Activated CD8-positive, alpha-beta memory T cell treated with anti-CD3 and anti-CD28 coated beads for 48 hours (primary cell): ENCODE results near the gene SPTBN1.
"Not testable (repeated sequence)": the region's sequence is repeated elsewhere in the genome, so short reads cannot be mapped to it uniquely, and the experiment has no call there.

Experiments
- DNase-seq, 3 experiments: peaks; one replicate each; pipeline ENCODE4 v3.0.0-alpha.2; 2020; ENCODE audit warnings: low read depth in 2 of 3, low spot score in 2 of 3

The SPTBN1 gene

DNA sequence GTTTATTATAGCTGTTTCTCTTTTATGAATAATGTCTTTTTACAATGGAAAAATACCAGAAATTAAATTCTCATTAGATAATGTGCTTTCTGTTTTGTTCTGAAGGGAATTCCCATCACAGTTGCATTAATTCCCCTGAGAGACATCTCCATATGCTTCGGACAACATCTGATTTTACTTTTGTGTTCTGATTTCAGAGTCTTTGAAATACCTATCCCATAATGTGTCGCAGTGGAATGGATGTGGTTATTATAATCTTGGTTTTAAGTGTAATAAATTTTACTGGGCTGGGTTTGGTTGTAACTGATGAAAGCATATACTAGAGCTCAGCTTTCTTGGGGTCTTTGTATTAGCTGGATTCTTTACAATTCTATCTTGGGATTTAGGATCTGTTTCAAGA, 12.5 kb downstream of the SPTBN1 start:
- DNase-seq: no peak

DNA sequence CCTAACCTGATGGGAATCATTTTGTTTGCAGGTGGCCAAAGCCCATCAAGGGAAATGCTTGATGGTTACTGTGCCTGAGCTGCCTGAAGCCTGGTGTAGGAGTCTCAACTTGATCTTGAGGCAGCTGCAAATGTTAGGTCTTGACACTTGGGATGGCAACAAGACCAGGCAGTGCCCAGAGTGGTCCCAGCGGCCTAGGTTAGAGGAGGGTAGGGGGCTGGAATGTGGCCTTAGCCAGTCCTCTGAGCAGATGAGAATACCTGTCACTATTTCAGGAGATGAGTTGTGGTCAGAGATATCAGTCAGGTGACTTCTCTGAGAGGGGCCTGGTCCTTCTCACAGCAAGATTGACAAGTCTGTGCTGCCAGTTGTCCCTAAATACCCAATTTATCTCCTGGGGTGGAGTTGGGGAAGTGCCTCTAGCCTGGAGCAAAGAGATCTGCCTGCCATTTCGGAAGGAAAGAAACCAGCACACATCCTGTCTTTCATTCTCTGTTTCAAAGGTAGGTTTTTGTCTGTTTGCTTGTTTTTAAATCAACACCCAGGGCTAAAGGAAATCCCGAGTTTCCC, 13.4 kb downstream of the SPTBN1 start:
- no peak for DNase-seq

DNA sequence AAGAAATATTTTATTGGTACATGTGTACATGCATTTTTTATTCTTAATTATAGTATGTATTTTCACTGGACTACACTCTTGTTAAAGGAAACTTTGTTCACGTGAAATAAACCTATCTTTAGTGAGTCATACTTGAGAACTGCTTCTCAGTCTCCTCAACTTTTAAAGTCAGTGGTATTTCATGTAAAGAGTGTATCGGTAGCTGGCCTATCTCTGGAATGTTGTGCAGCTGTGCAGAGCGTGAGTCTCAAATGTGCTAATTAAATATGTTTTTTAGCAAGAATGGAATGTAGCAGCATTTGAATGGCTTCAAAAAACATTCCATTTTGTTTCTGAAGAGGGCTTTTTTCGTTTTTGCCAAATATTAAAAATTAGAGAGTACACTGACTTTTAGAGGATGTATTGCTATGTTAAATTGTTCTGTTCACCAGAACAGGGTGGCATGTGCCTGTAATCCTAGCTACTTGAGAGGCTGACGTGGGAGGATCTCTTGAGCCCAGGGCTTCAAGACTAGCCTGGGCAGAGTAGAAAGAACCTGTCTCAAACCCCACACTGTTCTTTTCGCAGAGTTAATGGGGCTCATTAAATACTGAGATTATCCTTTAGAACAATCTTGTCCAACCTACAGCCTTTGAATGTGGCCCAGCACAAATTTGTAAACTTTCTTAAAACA, 14.3 kb downstream of the SPTBN1 start:
- no peak for DNase-seq

DNA sequence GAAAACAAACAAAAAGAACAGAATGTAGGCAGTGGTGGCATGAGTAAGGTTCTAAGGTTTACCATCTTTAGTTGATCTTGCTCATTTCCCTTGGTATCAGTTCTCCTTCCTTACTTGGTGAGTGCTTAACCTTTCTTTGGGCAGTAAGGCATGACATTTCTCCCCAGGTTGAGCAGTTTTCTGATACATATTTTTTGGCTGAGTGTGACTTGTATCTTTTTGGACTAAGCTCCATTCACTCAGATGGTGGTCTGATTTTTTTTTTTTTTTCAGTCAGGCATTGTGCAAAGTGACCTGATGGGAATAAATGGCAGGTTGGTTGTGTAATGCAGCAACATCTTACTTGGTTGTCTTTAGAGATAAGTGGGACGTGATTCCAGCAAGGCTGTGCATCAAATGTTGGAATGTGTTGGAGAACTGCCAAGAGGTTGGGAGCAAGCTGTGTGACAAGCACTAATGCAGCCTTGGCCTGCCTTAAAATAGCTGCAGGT, 15.1 kb downstream of the SPTBN1 start:
- no peak for DNase-seq

DNA sequence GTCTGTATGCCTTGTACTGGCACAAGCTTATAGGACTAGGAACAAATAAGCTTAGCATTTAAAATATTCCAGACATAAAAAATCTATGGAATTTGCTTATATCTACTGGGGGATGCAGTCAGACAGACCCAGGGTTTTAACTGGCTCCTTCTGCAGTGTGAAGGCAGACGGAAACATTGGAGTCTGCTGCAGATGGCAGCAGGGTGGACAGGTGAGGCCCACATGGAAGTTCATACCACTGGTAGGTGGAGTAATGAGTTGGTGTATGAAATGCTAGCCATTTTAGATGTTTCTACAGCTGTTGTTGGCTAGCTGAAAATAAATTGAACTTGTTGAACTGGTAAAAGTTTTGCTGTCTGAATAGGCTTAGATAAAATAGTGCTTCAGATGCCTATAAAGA, 17.7 kb downstream of the SPTBN1 start:
- no peak for DNase-seq

DNA sequence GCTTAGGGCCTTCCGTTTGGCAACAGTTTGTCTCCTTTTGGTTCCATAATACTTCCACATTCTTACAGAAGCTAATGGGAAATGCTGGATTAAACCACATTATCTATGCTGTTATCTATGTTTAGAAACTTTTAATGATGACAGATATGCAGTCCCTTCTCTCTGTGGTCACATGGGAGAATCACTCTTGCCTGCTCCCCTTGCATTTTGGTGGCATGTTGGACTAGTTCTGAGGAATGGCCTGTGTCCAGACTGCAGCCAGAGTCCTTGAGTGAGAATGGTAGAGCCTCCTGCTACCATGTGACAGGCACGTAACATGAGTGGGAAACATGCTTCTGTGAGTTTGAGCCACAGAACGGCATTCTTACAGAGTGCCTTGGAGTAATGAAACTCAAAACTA, 19.2 kb downstream of the SPTBN1 start:
- DNase-seq: no peak

DNA sequence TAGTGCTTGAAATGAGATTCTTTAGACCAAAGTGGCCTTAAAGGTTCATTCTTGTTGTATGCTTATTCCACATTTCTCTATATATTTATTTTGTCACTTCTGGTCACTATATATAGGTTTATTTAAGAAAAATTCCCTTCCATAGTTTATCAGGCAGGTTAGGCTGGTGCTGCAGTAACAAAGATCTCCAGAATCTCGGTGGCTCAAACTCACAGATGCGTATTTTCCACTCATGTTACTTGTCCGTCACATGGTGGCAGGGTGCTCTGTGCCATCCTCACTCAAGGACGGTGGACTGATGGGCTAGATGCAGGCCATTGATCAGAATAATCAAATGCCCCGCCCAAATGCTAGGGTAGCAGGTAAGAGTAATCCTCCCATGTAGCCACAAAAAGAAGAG, 19.8 kb downstream of the SPTBN1 start:
- no peak for DNase-seq

DNA sequence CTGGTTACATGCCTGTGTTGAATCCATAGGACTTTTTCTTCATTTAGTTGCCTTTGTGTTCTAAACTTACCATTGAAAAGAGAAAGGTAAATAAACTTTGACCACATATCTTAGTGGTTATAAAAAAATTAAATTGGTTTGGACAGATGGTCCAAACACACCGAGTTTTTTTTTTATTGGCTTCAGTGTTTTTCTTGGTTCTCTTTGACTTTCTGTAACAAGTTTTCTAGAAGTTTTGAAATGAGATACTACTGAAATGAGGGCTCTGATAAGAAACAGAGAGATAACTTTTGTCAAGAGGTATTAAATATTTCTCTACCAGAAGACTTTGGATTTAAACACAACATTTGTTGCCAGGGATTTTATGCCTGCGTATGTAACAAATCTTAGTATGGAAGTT, 20.7 kb downstream of the SPTBN1 start:
- DNase-seq: no peak

DNA sequence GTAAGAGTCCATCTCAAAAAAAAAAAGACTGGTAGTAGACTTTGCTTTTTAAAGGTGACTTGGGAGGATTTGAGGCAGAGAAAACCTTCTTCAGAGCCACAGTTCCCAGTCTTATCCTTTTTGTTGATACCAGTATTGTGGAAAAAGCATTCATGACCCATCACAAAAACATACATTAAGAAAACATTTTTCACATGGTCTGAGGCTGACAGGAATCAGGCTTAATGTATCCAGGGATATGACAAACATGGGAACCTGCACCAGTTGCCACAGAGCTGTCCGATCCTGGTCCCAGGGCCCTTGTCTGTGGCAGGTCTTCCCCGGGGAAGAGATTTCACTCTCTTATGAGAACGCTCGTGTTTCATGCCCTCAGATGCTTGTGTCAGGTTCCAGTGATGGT, 21.8 kb downstream of the SPTBN1 start:
- no peak for DNase-seq

DNA sequence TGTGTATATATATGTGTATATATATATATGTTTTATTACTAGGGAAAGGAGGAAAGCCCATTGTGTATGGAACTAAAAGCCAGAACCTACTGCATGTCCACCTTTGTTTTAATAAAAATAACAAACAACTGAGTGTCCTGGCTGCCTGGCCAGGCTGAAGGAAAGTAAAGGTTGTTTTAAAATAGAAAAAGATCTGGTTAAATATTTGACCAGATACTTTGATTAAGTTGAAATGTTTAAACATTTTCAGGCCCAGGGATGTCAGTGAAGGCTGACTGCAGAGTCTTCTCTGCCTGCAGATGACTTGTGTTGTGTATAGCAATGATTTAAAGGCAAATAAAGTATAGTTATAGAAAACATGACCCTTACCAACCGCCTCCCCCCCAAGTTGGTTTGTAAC, 22.8 kb downstream of the SPTBN1 start:
- no peak for DNase-seq

DNA sequence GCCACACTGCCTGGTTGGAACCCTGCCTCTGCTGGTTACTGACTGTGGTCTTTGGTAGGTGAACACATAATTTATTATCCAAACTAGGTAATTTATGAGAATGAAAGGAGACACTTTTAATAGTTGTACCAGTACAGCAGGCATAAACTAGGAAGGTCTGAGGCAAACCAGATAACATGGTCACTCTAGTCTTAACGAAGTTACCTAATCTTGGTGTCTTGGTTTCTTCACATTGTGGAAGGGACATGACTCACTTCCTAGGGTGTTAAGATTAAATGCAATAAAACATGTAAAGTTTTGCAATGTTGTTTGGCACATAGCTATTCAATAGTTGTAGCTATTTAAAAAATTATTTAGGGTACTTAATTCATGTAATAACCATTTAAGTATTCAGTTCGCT, 23.3 kb downstream of the SPTBN1 start:
- DNase-seq: no peak

DNA sequence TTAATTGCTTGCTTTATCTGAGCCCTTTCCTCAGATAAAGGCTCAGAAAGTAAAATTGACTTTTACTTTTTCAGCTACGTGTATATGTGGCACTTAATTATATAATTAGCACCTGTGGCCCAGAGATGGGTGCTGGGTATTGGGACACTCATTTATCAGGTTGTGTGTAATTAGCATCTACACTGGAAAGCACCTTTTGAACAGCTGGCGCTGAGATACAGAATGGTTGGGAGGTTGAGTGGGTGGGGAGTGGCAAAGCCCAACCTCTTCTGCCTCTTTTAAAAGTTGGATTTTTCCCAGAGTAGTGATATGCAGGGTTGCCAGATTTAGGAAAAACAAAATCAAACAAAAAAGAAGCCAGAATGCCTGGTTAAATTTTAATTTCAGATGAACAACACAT, 23.9 kb downstream of the SPTBN1 start:
- no peak for DNase-seq

DNA sequence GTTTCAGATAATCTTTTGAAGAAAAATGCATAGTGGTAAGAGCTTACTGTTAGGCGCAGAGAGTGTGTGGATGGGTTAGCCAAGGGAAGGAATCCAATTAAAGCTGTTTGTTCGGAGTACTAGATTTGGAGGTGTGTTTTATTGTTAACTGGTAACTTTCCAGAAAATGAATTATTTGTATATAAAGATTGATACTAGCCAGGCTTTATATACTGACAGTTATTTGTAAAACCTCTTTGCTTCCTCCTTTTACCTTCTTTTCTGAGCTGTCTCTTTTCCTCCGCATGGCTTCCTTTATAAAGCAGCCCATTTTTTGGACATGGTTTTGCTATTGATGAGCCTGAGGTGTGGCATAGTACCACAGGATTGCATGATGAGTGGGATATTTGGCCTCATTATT, 25.6 kb downstream of the SPTBN1 start:
- no peak for DNase-seq

DNA sequence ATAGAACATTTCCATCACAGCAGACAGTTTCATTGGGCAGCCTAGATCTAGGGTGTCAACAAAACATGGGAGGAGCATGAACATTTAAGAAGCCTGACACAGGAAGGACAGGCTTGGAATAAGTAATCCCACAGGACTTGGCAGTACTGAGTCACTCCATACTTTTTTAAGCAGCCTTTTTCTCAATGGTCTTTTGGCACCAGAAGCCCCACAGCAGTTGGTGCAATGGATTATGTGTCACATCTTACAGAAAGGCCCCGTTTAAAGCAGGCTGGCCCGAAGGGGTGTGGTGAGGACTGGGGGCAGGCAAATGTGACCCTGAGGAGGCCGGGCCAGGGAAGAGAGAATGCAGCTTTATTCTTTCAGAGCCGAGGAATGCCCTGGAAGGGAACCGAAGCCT, 26.6 kb downstream of the SPTBN1 start:
- DNase-seq: no peak

DNA sequence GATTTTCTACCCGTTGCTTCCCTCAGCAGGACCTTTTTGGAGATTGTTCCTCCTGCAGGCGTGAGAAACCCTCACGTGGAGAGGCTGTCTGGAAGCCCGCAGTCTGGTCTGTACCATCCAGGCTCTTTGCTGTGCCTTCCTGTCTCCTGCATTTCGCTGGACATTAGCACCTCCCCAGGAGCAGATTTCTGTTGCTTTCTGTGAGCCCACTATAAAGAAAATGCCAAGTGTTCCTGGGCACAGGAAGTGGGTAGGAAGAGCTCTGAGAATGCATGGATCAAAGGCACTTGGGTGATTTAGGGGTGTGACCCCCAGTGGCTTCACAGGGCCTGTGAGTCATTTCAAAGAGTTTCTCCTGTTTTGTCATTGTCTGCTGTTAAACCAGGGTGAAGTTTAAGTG, 27.3 kb downstream of the SPTBN1 start:
- no peak for DNase-seq

DNA sequence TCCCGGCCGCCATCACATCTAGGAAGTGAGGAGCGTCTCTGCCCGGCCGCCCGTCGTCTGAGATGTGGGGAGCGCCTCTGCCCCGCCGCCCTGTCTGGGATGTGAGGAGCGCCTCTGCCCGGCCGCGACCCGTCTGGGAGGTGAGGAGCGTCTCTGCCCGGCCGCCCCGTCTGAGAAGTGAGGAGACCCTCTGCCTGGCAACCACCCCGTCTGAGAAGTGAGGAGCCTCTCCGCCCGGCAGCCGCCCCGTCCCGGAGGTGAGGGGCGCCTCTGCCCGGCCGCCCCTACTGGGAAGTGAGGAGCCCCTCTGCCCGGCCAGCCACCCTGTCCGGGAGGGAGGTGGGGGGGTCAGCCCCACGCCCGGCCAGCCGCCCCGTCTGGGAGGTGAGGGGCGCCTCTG, 29.6 kb downstream of the SPTBN1 start:
- not testable (repeated sequence) for DNase-seq

DNA sequence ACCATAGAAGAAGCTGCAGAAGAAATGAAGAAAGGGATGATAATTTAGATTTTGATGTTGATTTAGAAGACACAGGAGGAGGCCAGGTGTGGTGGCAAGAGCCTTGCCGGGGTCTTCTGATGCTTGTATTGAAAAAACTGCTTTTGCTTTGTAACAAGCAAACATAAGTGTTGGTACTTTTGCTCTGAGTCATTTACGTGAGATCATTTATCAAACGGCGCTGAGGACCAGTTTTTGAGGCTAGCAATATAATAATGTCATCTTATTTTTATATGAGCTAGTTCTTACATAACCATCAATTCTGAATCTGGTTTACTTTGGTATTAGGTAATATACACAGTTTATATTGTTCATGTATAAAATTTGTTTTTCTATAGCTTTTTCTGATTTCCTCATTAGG, 30.6 kb downstream of the SPTBN1 start:
- no peak for DNase-seq

DNA sequence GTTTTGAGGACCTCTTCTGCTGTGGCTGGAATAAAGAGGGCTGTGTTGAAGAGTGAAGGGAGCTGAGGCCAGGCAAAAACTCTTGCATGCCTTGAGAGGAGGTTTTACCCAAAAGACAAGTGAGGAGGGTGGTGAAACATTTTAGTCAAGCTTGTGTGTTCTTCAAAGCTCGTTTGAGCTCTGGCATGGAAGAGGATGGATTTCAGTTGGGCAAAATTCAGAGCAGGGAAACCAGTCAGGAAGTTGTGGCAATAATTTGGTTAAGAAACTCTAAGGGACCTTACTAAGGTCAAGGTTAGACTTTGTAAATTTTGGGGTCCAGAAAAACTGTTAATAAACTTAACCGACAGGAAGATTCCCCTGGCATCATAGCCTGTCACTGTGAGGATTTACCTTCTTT, 34.7 kb downstream of the SPTBN1 start:
- no peak for DNase-seq

DNA sequence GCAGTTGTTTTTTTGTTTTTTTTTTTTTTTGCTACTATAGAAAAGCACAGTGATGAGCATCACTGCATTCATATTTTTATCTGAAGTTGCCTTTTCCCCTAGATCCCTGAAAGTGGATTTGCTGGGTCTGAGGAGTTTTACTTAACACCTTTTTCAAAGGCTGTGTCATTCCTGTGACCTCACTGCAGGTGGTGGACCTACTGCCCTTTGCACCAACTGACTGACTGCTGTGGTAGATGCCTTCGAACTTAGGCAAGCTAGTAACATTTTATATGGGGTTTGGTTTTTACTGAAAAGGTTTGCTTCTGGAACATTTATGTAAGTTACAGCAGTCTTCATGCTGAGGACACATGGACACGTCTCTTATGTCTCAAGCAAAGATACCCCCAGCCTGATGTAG, 36.2 kb downstream of the SPTBN1 start:
- DNase-seq: no peak

DNA sequence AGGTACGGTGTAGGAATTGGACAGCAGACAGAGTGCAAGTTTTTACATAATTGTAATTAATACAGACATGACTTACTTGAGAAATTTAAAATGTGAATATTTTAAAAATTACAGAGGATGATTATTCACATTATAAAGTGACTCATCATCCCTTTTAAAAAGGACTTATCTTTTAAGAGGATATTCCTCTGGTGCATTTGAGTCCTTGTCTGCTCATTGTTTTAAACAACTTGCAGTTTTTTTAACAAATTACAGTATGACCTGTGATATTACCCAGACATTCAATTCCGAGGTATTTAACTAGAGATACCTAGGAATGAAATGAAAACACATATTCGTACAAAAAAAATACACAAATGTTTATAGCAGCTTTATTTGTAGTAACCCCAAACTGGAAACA, 38.0 kb downstream of the SPTBN1 start:
- DNase-seq: no peak

DNA sequence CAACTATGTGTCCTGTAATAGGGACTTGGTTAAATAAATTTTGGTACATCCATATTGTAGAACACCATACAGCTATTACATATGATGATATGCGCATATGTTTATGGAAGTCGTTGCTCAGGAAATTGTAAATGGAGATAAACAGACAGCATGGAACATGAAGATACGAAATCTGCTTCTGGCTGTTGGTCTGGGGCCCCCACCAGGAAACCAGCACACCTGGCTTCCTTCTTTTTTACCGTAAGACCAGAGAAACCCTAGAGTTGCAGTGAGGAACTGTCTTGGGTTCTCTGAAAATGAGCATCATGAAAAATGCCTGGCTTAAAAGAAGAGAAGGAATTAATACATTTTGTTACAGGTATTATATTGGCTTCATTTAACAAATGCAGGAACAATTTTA, 40.8 kb downstream of the SPTBN1 start:
- no peak for DNase-seq

DNA sequence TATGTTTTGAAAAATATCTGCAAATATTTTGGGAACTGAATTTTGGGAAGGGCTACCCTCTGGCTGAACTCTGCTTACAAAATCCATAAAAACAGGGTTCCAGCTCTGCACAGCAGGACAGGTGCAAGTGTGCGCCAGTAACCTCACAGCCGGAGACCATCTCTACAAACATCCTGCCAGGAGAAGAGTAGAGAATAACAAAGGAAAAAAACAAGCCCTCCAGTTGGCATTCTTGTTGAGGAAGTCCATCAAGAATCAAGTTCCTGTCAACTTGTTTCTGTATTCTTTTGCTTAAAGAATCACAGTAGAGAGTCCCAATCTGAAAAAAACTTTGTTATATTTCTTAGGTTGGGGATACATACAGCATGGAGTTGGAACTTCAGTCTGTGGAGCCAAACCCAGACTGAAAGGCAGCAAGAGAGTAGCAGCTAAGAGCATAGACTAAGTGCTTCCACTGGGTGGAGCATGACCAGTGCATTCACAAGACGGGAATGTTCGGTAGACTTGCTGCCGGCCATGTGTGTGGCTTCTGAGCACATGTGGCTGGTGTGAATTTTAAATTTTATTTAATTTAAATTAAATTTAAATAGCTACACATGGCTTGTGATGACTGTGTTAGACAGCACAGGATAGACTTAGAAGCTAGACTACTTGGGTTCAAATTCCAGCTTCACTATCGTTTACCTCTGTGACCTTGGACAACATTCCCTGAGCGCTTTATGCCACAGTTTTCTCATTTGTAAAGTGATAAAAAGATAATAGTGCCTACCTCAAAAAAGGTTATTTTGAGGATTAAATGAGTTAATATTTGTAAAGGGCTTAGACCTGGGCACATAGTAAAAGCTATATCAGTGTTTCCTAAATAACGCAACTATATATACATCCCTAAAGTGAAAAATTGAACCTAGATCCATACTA, 41.9 kb downstream of the SPTBN1 start:
- no peak for DNase-seq
